Measurements from ENCODE around the gene CERT1. TPM values are rescaled to one million over a fixed set of nuclear protein-coding genes. Genes with fewer than 3 reads are reported as not detected.

The CERT1 gene
- polyA plus RNA-seq, 3 donors = 16.6 to 50.5 (median 45.9) TPM

- Histone ChIP-seq H3K9me3 (replicated peaks in 1 of 2; ENCODE audit: control insufficient read depth in 1 of 2, insufficient read depth in 1 of 2, low read length in 2 of 2) (no peaks in the 10 kb centered on the region), H4K20me1 (ENCODE audit: insufficient read depth, low read length) (no peaks in the 10 kb centered on the region), H3K4me1 (ENCODE audit: control insufficient read depth in 1 of 2, insufficient read depth in 2 of 2, low read length in 2 of 2) (no peaks in the 10 kb centered on the region), H3K4me3 (replicated peaks in 1 of 3; ENCODE audit: low read depth in 2 of 3, low read length in 3 of 3) (no peak overlapping the region), H3K4me2 (replicated peaks; ENCODE audit: extremely low read depth, low read length, poor library complexity, severe bottlenecking) (no peak overlapping the region), H2AFZ (ENCODE audit: insufficient read depth, low read depth, low read length, poor library complexity, severe bottlenecking) (no peak overlapping the region), H3K27me3 (ENCODE audit: control insufficient read depth in 2 of 2, insufficient read depth in 2 of 2, low read length in 2 of 2) (no peaks in the 10 kb centered on the region), H3K36me3 (replicated peaks in 1 of 2; ENCODE audit: control insufficient read depth in 1 of 2, insufficient read depth in 2 of 2, low read length in 2 of 2) (peaks cover 91 to 98% of the 10 kb centered on the region in 2 donors), H3K27ac (ENCODE audit: low read depth in 1 of 2, low read length in 2 of 2) (no peak overlapping the region), H3K79me2 (ENCODE audit: insufficient read depth, low read length) (no peaks in the 10 kb centered on the region), H3K9ac (ENCODE audit: insufficient read depth, low read length, poor library complexity, severe bottlenecking) (no peak overlapping the region)
- no peak for DNase-seq
- TF ChIP-seq CTCF (IDR thresholded peaks at IDR 0.05) = no peak
- no CpG with 5 or more reads among the region's 1 CpG for WGBS (ENCODE audit: insufficient coverage)
- intact Hi-C loops (cut with micrococcal nuclease) = no loop called here
- Mint-ChIP-seq H3K27me3 (ENCODE audit: low read depth in 3 of 3) (no peaks in the 10 kb centered on the region), H3K4me3 (no peak overlapping the region), H3K9me3 (no peaks in the 10 kb centered on the region), H3K36me3 (peaks cover 74 to 85% of the 10 kb centered on the region in 2 donors), H3K4me1 (no peaks in the 10 kb centered on the region), H3K27ac (no peak overlapping the region)
Measured at GRCh38 chr5:75380099-75380498, 131.3 kb downstream of the CERT1 start.

- Histone ChIP-seq H3K9ac (ENCODE audit: insufficient read depth, low read length, poor library complexity, severe bottlenecking) (no peak overlapping the region), H3K27me3 (ENCODE audit: control insufficient read depth in 2 of 2, insufficient read depth in 2 of 2, low read length in 2 of 2) (no peaks in the 10 kb centered on the region), H3K36me3 (replicated peaks in 1 of 2; ENCODE audit: control insufficient read depth in 1 of 2, insufficient read depth in 2 of 2, low read length in 2 of 2) (peaks cover 73 to 92% of the 10 kb centered on the region in 2 donors), H2AFZ (ENCODE audit: insufficient read depth, low read depth, low read length, poor library complexity, severe bottlenecking) (no peak overlapping the region), H3K4me2 (replicated peaks; ENCODE audit: extremely low read depth, low read length, poor library complexity, severe bottlenecking) (no peak overlapping the region), H3K4me1 (ENCODE audit: control insufficient read depth in 1 of 2, insufficient read depth in 2 of 2, low read length in 2 of 2) (no peaks in the 10 kb centered on the region), H3K9me3 (replicated peaks in 1 of 2; ENCODE audit: control insufficient read depth in 1 of 2, insufficient read depth in 1 of 2, low read length in 2 of 2) (no peaks in the 10 kb centered on the region), H3K27ac (ENCODE audit: low read depth in 1 of 2, low read length in 2 of 2) (no peak overlapping the region), H4K20me1 (ENCODE audit: insufficient read depth, low read length) (no peaks in the 10 kb centered on the region), H3K4me3 (replicated peaks in 1 of 3; ENCODE audit: low read depth in 2 of 3, low read length in 3 of 3) (no peak overlapping the region), H3K79me2 (ENCODE audit: insufficient read depth, low read length) (no peaks in the 10 kb centered on the region)
- 100% methylated on average over 1 of the region's 4 CpGs for WGBS (ENCODE audit: insufficient coverage)
- H3K4me1 Mint-ChIP-seq = no peaks in the 10 kb centered on the region
- H3K27ac Mint-ChIP-seq = no peak overlapping the region
- peaks cover 56 to 70% of the 10 kb centered on the region in 2 donors for H3K36me3 Mint-ChIP-seq
- no peak overlapping the region for H3K4me3 Mint-ChIP-seq
- H3K27me3 Mint-ChIP-seq (ENCODE audit: low read depth in 3 of 3) = no peaks in the 10 kb centered on the region
- H3K9me3 Mint-ChIP-seq = no peaks in the 10 kb centered on the region
- intact Hi-C loops (cut with micrococcal nuclease) = no loop called here
- DNase-seq = no peak
- TF ChIP-seq CTCF (IDR thresholded peaks at IDR 0.05) = no peak
Measured at GRCh38 chr5:75375414-75375813, 136.0 kb downstream of the CERT1 start.
